A673 (cell line): Measurements from ENCODE around the gene HMX3.

Experiments
- CTCF ChIP-seq: fragments of 300-800, 200-600 bp; sonication (generic); conservative IDR thresholded peaks from 2 replicates; pipeline ENCODE4 v1.5.1; 2017; ENCODE audit warnings: low read depth, mild to moderate bottlenecking, antibody characterized with exemption, low read length, moderate library complexity, mixed read lengths
- EZH2 ChIP-seq: fragments of 200-600 bp; sonication (generic); IDR thresholded peaks from 2 replicates; pipeline ENCODE4 v1.6.1; 2017; ENCODE audit warnings: borderline replicate concordance, low read depth, mild to moderate bottlenecking, mixed read lengths, antibody characterized with exemption, low read length; ENCODE audit not compliant: poor library complexity, severe bottlenecking

- TF ChIP-seq CTCF (no peak), EZH2 (no peak)
These were observed 17.8 kb downstream of the HMX3 start for GRCh38 chr10:123153486-123154091.
